K562 (cell line): Measurements from ENCODE around the gene RABGAP1L. TPM values are rescaled to one million over a fixed set of nuclear protein-coding genes. Genes with fewer than 3 reads are reported as not detected.

Experiments
- ATAC-seq: fragments of 200-7000 bp; cut with Tn5 transposase; 3 replicates; pipeline ENCODE4 v1.9.1; 2020; ENCODE audit warnings: moderate library complexity
- BruUV-seq: library from RNA; stranded (reverse); fragments of 400-500 nt; replicated peaks from 2 replicates; lab custom pipeline; 2021; lab: Mats Ljungman, UMichigan
- CTCF ChIA-PET: fragments of 300-600 bp; formaldehyde crosslinking; extraction: SDS; loops from one replicate; lab custom pipeline; 2021; ENCODE audit warnings: low intra/inter-chr PET ratio; lab: Yijun Ruan, JAX
- POLR2A ChIA-PET: fragments of 300-600, 350-650 bp; sonication (Branson Sonifier 250); formaldehyde crosslinking; extraction: SDS; loops from one replicate; lab custom pipeline; 2021; ENCODE audit warnings: antibody characterized with exemption, inconsistent platforms; lab: Yijun Ruan, JAX
- DNase-seq, 4 experiments: peaks; one replicate each; pipeline versions ENCODE4 v3.0.0 to v3.0.0-alpha.2; 2011 to 2018; ENCODE audit warnings: low spot score in 3 of 4, mixed read lengths in 3 of 4; ENCODE audit errors: extremely low read depth in 1 of 4
- FAIRE-seq: peaks from 2 replicates; lab custom pipeline; 2011; peaks lifted over from hg19 to GRCh38; lab: Jason Lieb, UNC
- H2AFZ ChIP-seq: 2 replicates; pipeline ENCODE4 v1.6.0; 2011; ENCODE audit warnings: low read depth, low read length, control low read depth, inconsistent platforms
- H3K27ac ChIP-seq: fragments of 200-600 bp; 3 replicates; pipeline ENCODE4 v1.8.0; 2011; ENCODE audit warnings: low read depth, mild to moderate bottlenecking, control low read depth, inconsistent platforms, low read length, moderate library complexity, mixed read lengths; ENCODE audit errors: extremely low read depth
- H3K27me3 ChIP-seq, 2 experiments: fragments of 300-600 bp in 1 of 2; 2 replicates in 1 of 2; 3 replicates in 1 of 2; pipeline versions ENCODE4 v1.6.0 to v1.8.0; 2011; ENCODE audit warnings: inconsistent platforms in 2 of 2, low read length in 2 of 2, mild to moderate bottlenecking in 1 of 2, mixed read lengths in 1 of 2, moderate library complexity in 1 of 2; ENCODE audit not compliant: control insufficient read depth in 2 of 2, insufficient read depth in 2 of 2
- H3K36me3 ChIP-seq: fragments of 300-600 bp; 3 replicates; pipeline ENCODE4 v1.8.0; 2011; ENCODE audit warnings: mild to moderate bottlenecking, low read length, inconsistent platforms; ENCODE audit not compliant: control insufficient read depth, insufficient read depth
- H3K4me1 ChIP-seq, 2 experiments: fragments of 200-600 bp in 1 of 2; replicated peaks in 1 of 2; 2 replicates in 1 of 2; 3 replicates in 1 of 2; pipeline versions ENCODE4 v1.5.1 to v1.8.0; 2011; ENCODE audit warnings: inconsistent platforms in 2 of 2, low read length in 2 of 2, mild to moderate bottlenecking in 1 of 2, mixed read lengths in 1 of 2, moderate library complexity in 1 of 2; ENCODE audit not compliant: control insufficient read depth in 2 of 2, insufficient read depth in 2 of 2
- H3K4me2 ChIP-seq: 2 replicates; pipeline ENCODE4 v1.6.1; 2011; ENCODE audit warnings: low read length, control low read depth, inconsistent platforms, mixed read lengths; ENCODE audit not compliant: insufficient read depth
- H3K4me3 ChIP-seq: fragments of 200-600 bp; sonication (generic), shearing (Covaris generic); 2 replicates; pipeline ENCODE4 v1.5.1; 2016; ENCODE audit warnings: control low read depth, inconsistent platforms
- H3K79me2 ChIP-seq: fragments of 200-600 bp; 3 replicates; pipeline ENCODE4 v1.8.0; 2011; ENCODE audit warnings: low read length, inconsistent platforms; ENCODE audit not compliant: control insufficient read depth, insufficient read depth
- H3K9ac ChIP-seq, 2 experiments: 2 replicates each; pipeline versions ENCODE4 v1.6.0 to v1.6.1; 2011; ENCODE audit warnings: low read depth in 2 of 2, low read length in 2 of 2, control low read depth in 1 of 2, inconsistent platforms in 1 of 2, mild to moderate bottlenecking in 1 of 2, mixed read lengths in 1 of 2; ENCODE audit not compliant: insufficient read depth in 1 of 2
- H3K9me1 ChIP-seq: one replicate; pipeline ENCODE4 v1.6.0; 2011; ENCODE audit warnings: inconsistent platforms, mild to moderate bottlenecking, low read length, moderate library complexity; ENCODE audit not compliant: control insufficient read depth, insufficient read depth
- H3K9me3 ChIP-seq: replicated peaks from 2 replicates; pipeline ENCODE4 v1.5.1; 2011; ENCODE audit warnings: low read depth, low read length, inconsistent platforms; ENCODE audit not compliant: control insufficient read depth, insufficient read depth
- H4K20me1 ChIP-seq: replicated peaks from 2 replicates; pipeline ENCODE4 v1.6.1; 2011; ENCODE audit warnings: low read length, inconsistent platforms, mixed read lengths; ENCODE audit not compliant: control insufficient read depth, insufficient read depth
- CHD1 ChIP-seq: fragments of 200-600 bp; sonication (generic); IDR thresholded peaks from one replicate; pipeline ENCODE4 v1.6.1; 2012; ENCODE audit warnings: mild to moderate bottlenecking, moderate library complexity, low read length, inconsistent platforms
- HDAC6 ChIP-seq: IDR thresholded peaks from 2 replicates; pipeline ENCODE4 v1.6.1; 2012; ENCODE audit warnings: low read depth, mild to moderate bottlenecking, control low read depth, inconsistent platforms, low read length, moderate library complexity
- KDM2B ChIP-seq: fragments of 250-450 bp; sonication (Bioruptor Pico); IDR thresholded peaks from 2 replicates; pipeline ENCODE4 v1.8.0; 2021; ENCODE audit warnings: mild to moderate bottlenecking, moderate library complexity
- MAFG ChIP-seq: fragments of 450-650 bp; conservative IDR thresholded peaks from 2 replicates; pipeline ENCODE4 v1.6.1; 2016; ENCODE audit warnings: missing genetic modification characterization, missing compliant biosample characterization
- MAFK ChIP-seq: IDR thresholded peaks from 2 replicates; pipeline ENCODE4 v1.6.1; 2011; ENCODE audit warnings: low read length, improper control_type of control experiment
- MEF2A ChIP-seq: IDR thresholded peaks from 2 replicates; pipeline ENCODE4 v1.6.1; 2011; ENCODE audit warnings: low read depth, mild to moderate bottlenecking, low read length, moderate library complexity; ENCODE audit not compliant: control insufficient read depth
- SMAD4 ChIP-seq: fragments of 250-450 bp; sonication (Bioruptor Pico); conservative IDR thresholded peaks from 2 replicates; pipeline ENCODE4 v1.8.0; 2021; ENCODE audit warnings: inconsistent platforms, mild to moderate bottlenecking, moderate library complexity
- SMARCA5 ChIP-seq: fragments of 450-650 bp; IDR thresholded peaks from 2 replicates; pipeline ENCODE4 v1.6.1; 2016
- SNIP1 ChIP-seq: fragments of 450-650 bp; IDR thresholded peaks from 2 replicates; pipeline ENCODE4 v1.7.1; 2017; ENCODE audit warnings: low read depth, mild to moderate bottlenecking
- ZBTB7A ChIP-seq: IDR thresholded peaks from 2 replicates; pipeline ENCODE4 v1.6.1; 2011; ENCODE audit warnings: low read depth, mild to moderate bottlenecking, low read length, moderate library complexity, borderline replicate concordance; ENCODE audit not compliant: control insufficient read depth
- ZFP1 ChIP-seq: fragments of 450-650 bp; formaldehyde crosslinking; IDR thresholded peaks from 2 replicates; pipeline ENCODE4 v1.4.0; 2020; ENCODE audit warnings: mild to moderate bottlenecking, mixed read lengths
- ZNF316 ChIP-seq: fragments of 450-650 bp; IDR thresholded peaks from 2 replicates; pipeline ENCODE4 v1.6.1; 2016
- ZNF561 ChIP-seq: fragments of 450-650 bp; formaldehyde crosslinking; conservative IDR thresholded peaks from 2 replicates; pipeline ENCODE4 v1.4.0; 2020; ENCODE audit warnings: mild to moderate bottlenecking, moderate library complexity
- WGBS: fragments of 100-300 bp; shearing (Covaris generic); methylation state at CpG from one replicate; pipeline ENCODE4 v1.1.6; 2016; ENCODE audit warnings: low coverage, mixed read lengths; ENCODE audit not compliant: insufficient coverage; ENCODE audit errors: missing lambda C conversion rate; 5-methylcytosine and 5-hydroxymethylcytosine counted together
- in situ Hi-C: fragments of 300-500 bp; cut with MboI; formaldehyde crosslinking; loops from 4 replicates; pipeline ENCODE4 v1.15.0; 2018; ENCODE audit warnings: inconsistent platforms, mixed read lengths
- intact Hi-C: fragments of 100-400 bp; cut with micrococcal nuclease; formaldehyde crosslinking; loops from 2 replicates; pipeline ENCODE4 v1.14.2; 2022
- polyA plus RNA-seq, 8 experiments: library from polyadenylated mRNA; depleted of rRNA in 4 of 8; stranded (reverse) in 5 of 8; unstranded in 3 of 8; fragments of >200 nt; fragmentation: Nextera tagmentation in 2 of 8; fragmentation: Illumina TruSeq in 1 of 8; extraction: Ambion mirVana in 2 of 8; extraction: Trizol in 1 of 8; gene quantifications; 2 replicates each; pipeline versions ENCODE4 v1.2.1 to v1.2.3, GENCODE V29; 2011 to 2014; ENCODE audit warnings: inconsistent platforms in 1 of 8, missing spikeins in 1 of 8
- total RNA-seq, 7 experiments: library from RNA; depleted of rRNA in 6 of 7; stranded (reverse); fragments of >200 nt in 6 of 7; fragmentation: Illumina TruSeq in 2 of 7; extraction: Trizol in 2 of 7; gene quantifications; 2 replicates each; pipeline versions ENCODE4 v1.2.1 to v1.2.3, GENCODE V29; 2011 to 2021; ENCODE audit warnings: low replicate concordance in 1 of 7
- TF ChIP-seq, protein P1 (sequence below), 2 experiments: fragments of 450-650 bp in 1 of 2; sonication (generic) in 1 of 2; formaldehyde crosslinking in 1 of 2; IDR thresholded peaks in 1 of 2; conservative IDR thresholded peaks in 1 of 2; 2 replicates each; pipeline versions ENCODE4 v1.6.1 to v1.8.1; 2016 to 2023; ENCODE audit warnings: mild to moderate bottlenecking in 2 of 2, moderate library complexity in 2 of 2, inconsistent platforms in 1 of 2, missing genetic modification reagents in 1 of 2
- TF ChIP-seq, protein P2 (sequence below): IDR thresholded peaks from 3 replicates; pipeline ENCODE4 v1.6.1; 2011; ENCODE audit warnings: borderline replicate concordance, mild to moderate bottlenecking, moderate library complexity; ENCODE audit not compliant: insufficient read length; ENCODE audit errors: extremely low read depth
- TF ChIP-seq, protein P3 (sequence below): fragments of 450-650 bp; IDR thresholded peaks from 2 replicates; pipeline ENCODE4 v1.6.1; 2016

The RABGAP1L gene
- total and polyA plus RNA-seq, 9 of the 15 experiments (the other 6 are each of a cell fraction or from before 2014, with no cell fraction given) = 16.5 to 44.9 (median 26.7) TPM

DNA sequence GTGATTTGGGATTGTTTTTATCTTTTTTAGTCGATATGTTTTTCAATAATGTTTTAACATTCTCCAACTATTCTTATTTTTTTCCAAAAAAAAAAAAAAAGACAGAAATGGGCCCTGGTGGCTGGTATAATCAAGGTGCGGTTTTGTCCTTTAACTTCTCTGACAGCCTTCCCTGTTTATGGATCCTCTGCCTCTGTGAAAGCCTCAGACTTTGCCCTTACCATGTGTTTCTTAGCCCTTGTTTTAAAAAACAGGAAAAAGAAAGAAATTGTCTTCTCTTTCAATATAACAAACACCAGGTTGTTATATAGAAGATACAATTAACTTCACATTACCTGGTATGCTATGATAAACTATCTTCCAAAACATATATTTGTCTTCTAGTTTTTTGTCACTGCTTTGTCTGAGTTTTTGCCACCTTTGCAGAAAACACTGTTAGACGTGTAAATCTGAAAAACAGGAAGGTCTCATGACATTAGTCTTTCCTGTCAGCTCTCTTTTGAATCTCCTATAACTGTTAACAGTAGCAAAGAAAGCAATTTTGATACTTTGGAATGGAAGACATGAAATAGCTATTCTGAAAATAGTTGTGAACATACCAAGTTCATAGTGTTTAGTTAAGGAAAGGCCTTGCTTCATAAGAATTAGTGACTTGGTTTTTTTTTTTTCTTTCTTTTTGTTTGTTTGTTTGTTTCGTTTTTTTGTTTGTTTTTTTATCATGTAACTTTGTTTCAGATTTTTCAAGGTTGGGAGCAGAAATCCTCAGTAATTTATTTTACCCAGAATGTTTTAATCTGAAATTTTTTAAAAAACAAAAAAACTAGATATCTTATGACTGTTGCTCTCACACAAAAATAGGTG lies 808.8 kb downstream of the RABGAP1L start:
- Histone ChIP-seq H3K4me2 (no peak overlapping the region; the same call in 1 of the 2 replicates), H3K9ac (peak overlapping the region in 1 of 2 experiments; percentile 14; a peak in 1 of 4 replicates), H3K9me3 (no peaks in the 10 kb centered on the region), H3K79me2 (peaks cover 4% of the 10 kb centered on the region; the same call in 1 of the 3 replicates), H3K27me3 (no peaks in the 10 kb centered on the region), H3K36me3 (peaks cover 10% of the 10 kb centered on the region; the same call in 2 of the 3 replicates), H3K4me1 (peaks cover 3 to 65% of the 10 kb centered on the region in 2 experiments; a peak in 4 of 5 replicates), H4K20me1 (no peaks in the 10 kb centered on the region), H3K9me1 (no peaks in the 10 kb centered on the region), H3K27ac (peak overlapping the region; percentile 40; the same call in 2 of the 3 replicates), H2AFZ (0 out of 2 replicates have a peak overlapping the region, but pooled peaks have one; percentile 2), H3K4me3 (no peak overlapping the region)
- in situ Hi-C loops = no loop called here
- no TSS peak for BruUV-seq
- POLR2A ChIA-PET = interaction anchor here (0.6 to 0.7 kb wide), 2 partner anchors 220 to 1189 kb away, joined by 3 read pairs; no protein-coding TSS in a partner anchor
- FAIRE-seq (no peak), DNase-seq (no peak), ATAC-seq (no peak)
- CTCF ChIA-PET = no interaction called here
- 36% methylated on average over 4 of the region's 4 CpGs for WGBS
- intact Hi-C loops = no loop called here
- TF ChIP-seq MAFG = peak; percentile 41; the same call in 1 of the 2 replicates
- TF ChIP-seq ZNF561 = no peak
- 0 out of 2 replicates have a peak, but pooled peaks have one; percentile 17 for TF ChIP-seq SMAD4 (CRISPR knock-in tag)
- TF ChIP-seq CHD1 = no peak
- TF ChIP-seq, protein P1, sequence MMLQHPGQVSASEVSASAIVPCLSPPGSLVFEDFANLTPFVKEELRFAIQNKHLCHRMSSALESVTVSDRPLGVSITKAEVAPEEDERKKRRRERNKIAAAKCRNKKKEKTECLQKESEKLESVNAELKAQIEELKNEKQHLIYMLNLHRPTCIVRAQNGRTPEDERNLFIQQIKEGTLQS (IDR thresholded peaks at IDR 0.05) = no peak
- TF ChIP-seq, protein P1 (CRISPR knock-in tag; conservative IDR thresholded peaks at IDR 0.05) = no peak
- no peak for TF ChIP-seq MEF2A
- TF ChIP-seq, protein P2, sequence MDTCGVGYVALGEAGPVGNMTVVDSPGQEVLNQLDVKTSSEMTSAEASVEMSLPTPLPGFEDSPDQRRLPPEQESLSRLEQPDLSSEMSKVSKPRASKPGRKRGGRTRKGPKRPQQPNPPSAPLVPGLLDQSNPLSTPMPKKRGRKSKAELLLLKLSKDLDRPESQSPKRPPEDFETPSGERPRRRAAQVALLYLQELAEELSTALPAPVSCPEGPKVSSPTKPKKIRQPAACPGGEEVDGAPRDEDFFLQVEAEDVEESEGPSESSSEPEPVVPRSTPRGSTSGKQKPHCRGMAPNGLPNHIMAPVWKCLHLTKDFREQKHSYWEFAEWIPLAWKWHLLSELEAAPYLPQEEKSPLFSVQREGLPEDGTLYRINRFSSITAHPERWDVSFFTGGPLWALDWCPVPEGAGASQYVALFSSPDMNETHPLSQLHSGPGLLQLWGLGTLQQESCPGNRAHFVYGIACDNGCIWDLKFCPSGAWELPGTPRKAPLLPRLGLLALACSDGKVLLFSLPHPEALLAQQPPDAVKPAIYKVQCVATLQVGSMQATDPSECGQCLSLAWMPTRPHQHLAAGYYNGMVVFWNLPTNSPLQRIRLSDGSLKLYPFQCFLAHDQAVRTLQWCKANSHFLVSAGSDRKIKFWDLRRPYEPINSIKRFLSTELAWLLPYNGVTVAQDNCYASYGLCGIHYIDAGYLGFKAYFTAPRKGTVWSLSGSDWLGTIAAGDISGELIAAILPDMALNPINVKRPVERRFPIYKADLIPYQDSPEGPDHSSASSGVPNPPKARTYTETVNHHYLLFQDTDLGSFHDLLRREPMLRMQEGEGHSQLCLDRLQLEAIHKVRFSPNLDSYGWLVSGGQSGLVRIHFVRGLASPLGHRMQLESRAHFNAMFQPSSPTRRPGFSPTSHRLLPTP = no peak
- TF ChIP-seq, protein P3, sequence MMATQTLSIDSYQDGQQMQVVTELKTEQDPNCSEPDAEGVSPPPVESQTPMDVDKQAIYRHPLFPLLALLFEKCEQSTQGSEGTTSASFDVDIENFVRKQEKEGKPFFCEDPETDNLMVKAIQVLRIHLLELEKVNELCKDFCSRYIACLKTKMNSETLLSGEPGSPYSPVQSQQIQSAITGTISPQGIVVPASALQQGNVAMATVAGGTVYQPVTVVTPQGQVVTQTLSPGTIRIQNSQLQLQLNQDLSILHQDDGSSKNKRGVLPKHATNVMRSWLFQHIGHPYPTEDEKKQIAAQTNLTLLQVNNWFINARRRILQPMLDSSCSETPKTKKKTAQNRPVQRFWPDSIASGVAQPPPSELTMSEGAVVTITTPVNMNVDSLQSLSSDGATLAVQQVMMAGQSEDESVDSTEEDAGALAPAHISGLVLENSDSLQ = peak; percentile 16; the same call in 1 of the 2 replicates
- TF ChIP-seq SNIP1 = no peak
- TF ChIP-seq SMARCA5 = peak; percentile 51; the same call in 1 of the 2 replicates
- TF ChIP-seq KDM2B (CRISPR knock-in tag) = no peak
- peak; percentile 85 for TF ChIP-seq ZNF316
- TF ChIP-seq MAFK = peak; percentile 49; the same call in 1 of the 2 replicates
- no peak for TF ChIP-seq HDAC6
- no peak for TF ChIP-seq ZFP1 (CRISPR knock-in tag)
- TF ChIP-seq ZBTB7A = no peak
